GM23338 (cell line): ENCODE results near the gene FGGY. TPM values are rescaled to one million over a fixed set of nuclear protein-coding genes. Genes with fewer than 3 reads are reported as not detected.

Experiments used
- ATAC-seq: fragments of 200-7000 bp; cut with Tn5 transposase; 3 replicates; pipeline ENCODE4 v1.9.1; 2020
- DNase-seq: peaks from one replicate; pipeline ENCODE4 v3.0.0-alpha.2; 2015; ENCODE audit warnings: low spot score
- H2AFZ ChIP-seq: fragments of 200-600 bp; sonication (generic); 2 replicates; pipeline ENCODE4 v1.8.0; 2016; ENCODE audit warnings: antibody characterized with exemption, mild to moderate bottlenecking, moderate library complexity
- H3F3A ChIP-seq: fragments of 200-600 bp; sonication (generic); replicated peaks from 2 replicates; pipeline ENCODE4 v1.8.0; 2017; ENCODE audit warnings: antibody characterized with exemption, mixed run types, low read depth
- H3K27ac ChIP-seq: fragments of 200-600 bp; sonication (generic); 2 replicates; pipeline ENCODE4 v1.6.1; 2016; ENCODE audit warnings: low read depth
- H3K27me3 ChIP-seq: fragments of 200-600 bp; sonication (generic); 2 replicates; pipeline ENCODE4 v1.8.0; 2016; ENCODE audit warnings: mild to moderate bottlenecking, mixed run types, moderate library complexity; ENCODE audit not compliant: insufficient read depth
- H3K36me3 ChIP-seq: fragments of 200-600 bp; sonication (generic); 2 replicates; pipeline ENCODE4 v1.8.0; 2016; ENCODE audit warnings: mild to moderate bottlenecking; ENCODE audit not compliant: insufficient read depth
- H3K4me1 ChIP-seq: fragments of 200-600 bp; sonication (generic); 2 replicates; pipeline ENCODE4 v1.8.0; 2016; ENCODE audit warnings: mild to moderate bottlenecking, moderate library complexity; ENCODE audit not compliant: insufficient read depth
- H3K4me2 ChIP-seq: fragments of 200-600 bp; sonication (generic); 2 replicates; pipeline ENCODE4 v1.7.1; 2017; ENCODE audit warnings: mixed run types
- H3K4me3 ChIP-seq: fragments of 200-600 bp; sonication (generic); 2 replicates; pipeline ENCODE4 v1.6.1; 2016; ENCODE audit warnings: mixed run types
- H3K79me2 ChIP-seq: fragments of 200-600 bp; sonication (generic); replicated peaks from 2 replicates; pipeline ENCODE4 v1.8.0; 2017; ENCODE audit warnings: mild to moderate bottlenecking; ENCODE audit not compliant: insufficient read depth
- H3K9me2 ChIP-seq: fragments of 200-600 bp; sonication (generic); 2 replicates; pipeline ENCODE4 v1.8.0; 2017; ENCODE audit not compliant: insufficient read depth
- H4K20me1 ChIP-seq: fragments of 200-600 bp; sonication (generic); replicated peaks from 2 replicates; pipeline ENCODE4 v1.8.0; 2017; ENCODE audit warnings: mild to moderate bottlenecking; ENCODE audit not compliant: insufficient read depth
- H3K27ac Mint-ChIP-seq: 2 replicates; pipeline ENCODE4 v1.8.0; 2020; ENCODE audit warnings: inconsistent platforms, mild to moderate bottlenecking, moderate library complexity, mixed read lengths
- H3K27me3 Mint-ChIP-seq: 3 replicates; pipeline ENCODE4 v1.8.0; 2022; ENCODE audit warnings: low read depth, mild to moderate bottlenecking, moderate library complexity, mixed read lengths, inconsistent platforms; ENCODE audit not compliant: insufficient read depth, poor library complexity
- H3K36me3 Mint-ChIP-seq: 3 replicates; pipeline ENCODE4 v1.8.0; 2021; ENCODE audit warnings: low read depth, mild to moderate bottlenecking, inconsistent platforms, moderate library complexity, mixed read lengths
- H3K4me1 Mint-ChIP-seq: 3 replicates; pipeline ENCODE4 v1.8.0; 2020; ENCODE audit warnings: mild to moderate bottlenecking, inconsistent platforms, mixed read lengths
- H3K4me3 Mint-ChIP-seq: 3 replicates; pipeline ENCODE4 v1.8.0; 2021; ENCODE audit warnings: moderate library complexity, mild to moderate bottlenecking, inconsistent platforms, mixed read lengths
- H3K9me3 Mint-ChIP-seq: 3 replicates; pipeline ENCODE4 v1.8.0; 2020; ENCODE audit warnings: moderate library complexity, mild to moderate bottlenecking, inconsistent platforms, mixed read lengths
- CREB1 ChIP-seq: fragments of 250-450 bp; sonication (Bioruptor Pico); IDR thresholded peaks from 2 replicates; pipeline ENCODE4 v1.5.0; 2020; ENCODE audit warnings: low read depth, mild to moderate bottlenecking, moderate library complexity
- EZH2 ChIP-seq: fragments of 200-600 bp; sonication (generic); IDR thresholded peaks from one replicate; pipeline ENCODE4 v1.8.0; 2017; ENCODE audit warnings: antibody characterized with exemption, mild to moderate bottlenecking, low read depth; ENCODE audit not compliant: unreplicated experiment
- EZH2phosphoT487 ChIP-seq: fragments of 200-600 bp; sonication (generic); IDR thresholded peaks from one replicate; pipeline ENCODE4 v1.8.1; 2018; ENCODE audit warnings: antibody characterized with exemption; ENCODE audit not compliant: unreplicated experiment
- JUNB ChIP-seq: IDR thresholded peaks from one replicate; pipeline ENCODE4 v1.6.1; 2016; ENCODE audit warnings: antibody characterized with exemption; ENCODE audit not compliant: unreplicated experiment
- NANOG ChIP-seq: IDR thresholded peaks from 2 replicates; pipeline ENCODE4 v1.6.1; 2016; ENCODE audit warnings: antibody characterized with exemption, borderline replicate concordance
- POLR2AphosphoS5 ChIP-seq: IDR thresholded peaks from 2 replicates; pipeline ENCODE4 v1.6.1; 2016; ENCODE audit warnings: antibody characterized with exemption, low read depth
- REST ChIP-seq: IDR thresholded peaks from one replicate; pipeline ENCODE4 v1.6.1; 2018; ENCODE audit warnings: antibody characterized with exemption; ENCODE audit not compliant: unreplicated experiment
- STAT1 ChIP-seq: IDR thresholded peaks from one replicate; pipeline ENCODE4 v1.6.1; 2016; ENCODE audit warnings: antibody characterized with exemption; ENCODE audit not compliant: unreplicated experiment
- ZNF114 ChIP-seq: fragments of 250-450 bp; sonication (Bioruptor Pico); IDR thresholded peaks from 2 replicates; pipeline ENCODE4 v1.5.0; 2020; ENCODE audit warnings: mild to moderate bottlenecking, moderate library complexity
- ZNF331 ChIP-seq: fragments of 250-450 bp; sonication (Bioruptor Pico); IDR thresholded peaks from 2 replicates; pipeline ENCODE4 v1.5.0; 2020; ENCODE audit warnings: low read depth, mild to moderate bottlenecking, moderate library complexity
- polyA plus RNA-seq: library from polyadenylated mRNA; unstranded; fragments of >200 nt; fragmentation: Nextera tagmentation; extraction: Ambion mirVana; gene quantifications from 2 replicates; pipeline ENCODE4 v1.2.1, GENCODE V29; 2016
- total RNA-seq: library from RNA; depleted of rRNA; stranded (reverse); fragments of >200 nt; shearing (Covaris generic); gene quantifications from 2 replicates; pipeline ENCODE4 v1.2.3, GENCODE V29; 2014
- TF ChIP-seq, protein P1 (sequence below): IDR thresholded peaks from 2 replicates; pipeline ENCODE4 v1.6.1; 2016; ENCODE audit warnings: antibody characterized with exemption
- TF ChIP-seq, protein P2 (sequence below): fragments of 250-450 bp; sonication (Bioruptor Pico); IDR thresholded peaks from 2 replicates; pipeline ENCODE4 v1.5.0; 2020; ENCODE audit warnings: mild to moderate bottlenecking, moderate library complexity
- TF ChIP-seq, protein P3 (sequence below), 2 experiments: fragments of 200-600 bp in 1 of 2; sonication (generic) in 1 of 2; conservative IDR thresholded peaks; 2 replicates each; pipeline versions ENCODE4 v1.5.1 to v1.6.1; 2016 to 2017; ENCODE audit warnings: antibody characterized with exemption in 2 of 2, low read depth in 2 of 2, mild to moderate bottlenecking in 2 of 2, moderate library complexity in 1 of 2

Gene FGGY
- total and polyA plus RNA-seq, 2 experiments from 2014 or later: 10.9 to 21.4 TPM

DNA sequence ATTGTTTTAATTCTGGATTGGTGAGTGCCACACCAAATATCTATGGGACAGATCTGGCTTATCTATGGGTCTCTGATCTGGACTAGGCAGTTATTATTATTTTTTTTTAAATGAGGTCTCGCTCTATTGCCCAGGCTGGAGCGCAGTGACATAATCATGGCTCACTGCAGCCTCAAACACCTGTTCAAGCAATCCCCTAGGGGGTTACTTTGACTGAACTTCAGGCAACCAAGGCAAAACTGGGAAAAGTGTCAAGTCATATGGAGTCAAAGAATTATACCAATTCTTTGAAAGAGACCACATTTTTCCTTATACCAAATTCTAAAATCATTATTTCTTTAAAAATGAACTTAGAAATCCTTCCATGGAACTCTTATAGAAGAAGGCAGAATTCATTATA, 388.8 kb downstream of the FGGY start:
- Histone ChIP-seq H3K4me3 (no peak overlapping the region), H4K20me1 (no peaks in the 10 kb centered on the region), H3K36me3 (no peaks in the 10 kb centered on the region), H3K27ac (no peak overlapping the region), H3K4me1 (peaks cover 24% of the 10 kb centered on the region), H3K79me2 (no peaks in the 10 kb centered on the region), H3K27me3 (no peaks in the 10 kb centered on the region), H3K4me2 (no peak overlapping the region), H3F3A (no peaks in the 10 kb centered on the region), H3K9me2 (no peaks in the 10 kb centered on the region), H2AFZ (no peak overlapping the region)
- Mint-ChIP-seq H3K4me1 (peaks cover 25% of the 10 kb centered on the region), H3K4me3 (no peak overlapping the region), H3K27ac (no peak overlapping the region), H3K9me3 (no peaks in the 10 kb centered on the region), H3K36me3 (no peaks in the 10 kb centered on the region), H3K27me3 (peaks cover 3% of the 10 kb centered on the region)
- TF ChIP-seq, protein P1, sequence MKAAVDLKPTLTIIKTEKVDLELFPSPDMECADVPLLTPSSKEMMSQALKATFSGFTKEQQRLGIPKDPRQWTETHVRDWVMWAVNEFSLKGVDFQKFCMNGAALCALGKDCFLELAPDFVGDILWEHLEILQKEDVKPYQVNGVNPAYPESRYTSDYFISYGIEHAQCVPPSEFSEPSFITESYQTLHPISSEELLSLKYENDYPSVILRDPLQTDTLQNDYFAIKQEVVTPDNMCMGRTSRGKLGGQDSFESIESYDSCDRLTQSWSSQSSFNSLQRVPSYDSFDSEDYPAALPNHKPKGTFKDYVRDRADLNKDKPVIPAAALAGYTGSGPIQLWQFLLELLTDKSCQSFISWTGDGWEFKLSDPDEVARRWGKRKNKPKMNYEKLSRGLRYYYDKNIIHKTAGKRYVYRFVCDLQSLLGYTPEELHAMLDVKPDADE: no peak
- TF ChIP-seq, protein P2, sequence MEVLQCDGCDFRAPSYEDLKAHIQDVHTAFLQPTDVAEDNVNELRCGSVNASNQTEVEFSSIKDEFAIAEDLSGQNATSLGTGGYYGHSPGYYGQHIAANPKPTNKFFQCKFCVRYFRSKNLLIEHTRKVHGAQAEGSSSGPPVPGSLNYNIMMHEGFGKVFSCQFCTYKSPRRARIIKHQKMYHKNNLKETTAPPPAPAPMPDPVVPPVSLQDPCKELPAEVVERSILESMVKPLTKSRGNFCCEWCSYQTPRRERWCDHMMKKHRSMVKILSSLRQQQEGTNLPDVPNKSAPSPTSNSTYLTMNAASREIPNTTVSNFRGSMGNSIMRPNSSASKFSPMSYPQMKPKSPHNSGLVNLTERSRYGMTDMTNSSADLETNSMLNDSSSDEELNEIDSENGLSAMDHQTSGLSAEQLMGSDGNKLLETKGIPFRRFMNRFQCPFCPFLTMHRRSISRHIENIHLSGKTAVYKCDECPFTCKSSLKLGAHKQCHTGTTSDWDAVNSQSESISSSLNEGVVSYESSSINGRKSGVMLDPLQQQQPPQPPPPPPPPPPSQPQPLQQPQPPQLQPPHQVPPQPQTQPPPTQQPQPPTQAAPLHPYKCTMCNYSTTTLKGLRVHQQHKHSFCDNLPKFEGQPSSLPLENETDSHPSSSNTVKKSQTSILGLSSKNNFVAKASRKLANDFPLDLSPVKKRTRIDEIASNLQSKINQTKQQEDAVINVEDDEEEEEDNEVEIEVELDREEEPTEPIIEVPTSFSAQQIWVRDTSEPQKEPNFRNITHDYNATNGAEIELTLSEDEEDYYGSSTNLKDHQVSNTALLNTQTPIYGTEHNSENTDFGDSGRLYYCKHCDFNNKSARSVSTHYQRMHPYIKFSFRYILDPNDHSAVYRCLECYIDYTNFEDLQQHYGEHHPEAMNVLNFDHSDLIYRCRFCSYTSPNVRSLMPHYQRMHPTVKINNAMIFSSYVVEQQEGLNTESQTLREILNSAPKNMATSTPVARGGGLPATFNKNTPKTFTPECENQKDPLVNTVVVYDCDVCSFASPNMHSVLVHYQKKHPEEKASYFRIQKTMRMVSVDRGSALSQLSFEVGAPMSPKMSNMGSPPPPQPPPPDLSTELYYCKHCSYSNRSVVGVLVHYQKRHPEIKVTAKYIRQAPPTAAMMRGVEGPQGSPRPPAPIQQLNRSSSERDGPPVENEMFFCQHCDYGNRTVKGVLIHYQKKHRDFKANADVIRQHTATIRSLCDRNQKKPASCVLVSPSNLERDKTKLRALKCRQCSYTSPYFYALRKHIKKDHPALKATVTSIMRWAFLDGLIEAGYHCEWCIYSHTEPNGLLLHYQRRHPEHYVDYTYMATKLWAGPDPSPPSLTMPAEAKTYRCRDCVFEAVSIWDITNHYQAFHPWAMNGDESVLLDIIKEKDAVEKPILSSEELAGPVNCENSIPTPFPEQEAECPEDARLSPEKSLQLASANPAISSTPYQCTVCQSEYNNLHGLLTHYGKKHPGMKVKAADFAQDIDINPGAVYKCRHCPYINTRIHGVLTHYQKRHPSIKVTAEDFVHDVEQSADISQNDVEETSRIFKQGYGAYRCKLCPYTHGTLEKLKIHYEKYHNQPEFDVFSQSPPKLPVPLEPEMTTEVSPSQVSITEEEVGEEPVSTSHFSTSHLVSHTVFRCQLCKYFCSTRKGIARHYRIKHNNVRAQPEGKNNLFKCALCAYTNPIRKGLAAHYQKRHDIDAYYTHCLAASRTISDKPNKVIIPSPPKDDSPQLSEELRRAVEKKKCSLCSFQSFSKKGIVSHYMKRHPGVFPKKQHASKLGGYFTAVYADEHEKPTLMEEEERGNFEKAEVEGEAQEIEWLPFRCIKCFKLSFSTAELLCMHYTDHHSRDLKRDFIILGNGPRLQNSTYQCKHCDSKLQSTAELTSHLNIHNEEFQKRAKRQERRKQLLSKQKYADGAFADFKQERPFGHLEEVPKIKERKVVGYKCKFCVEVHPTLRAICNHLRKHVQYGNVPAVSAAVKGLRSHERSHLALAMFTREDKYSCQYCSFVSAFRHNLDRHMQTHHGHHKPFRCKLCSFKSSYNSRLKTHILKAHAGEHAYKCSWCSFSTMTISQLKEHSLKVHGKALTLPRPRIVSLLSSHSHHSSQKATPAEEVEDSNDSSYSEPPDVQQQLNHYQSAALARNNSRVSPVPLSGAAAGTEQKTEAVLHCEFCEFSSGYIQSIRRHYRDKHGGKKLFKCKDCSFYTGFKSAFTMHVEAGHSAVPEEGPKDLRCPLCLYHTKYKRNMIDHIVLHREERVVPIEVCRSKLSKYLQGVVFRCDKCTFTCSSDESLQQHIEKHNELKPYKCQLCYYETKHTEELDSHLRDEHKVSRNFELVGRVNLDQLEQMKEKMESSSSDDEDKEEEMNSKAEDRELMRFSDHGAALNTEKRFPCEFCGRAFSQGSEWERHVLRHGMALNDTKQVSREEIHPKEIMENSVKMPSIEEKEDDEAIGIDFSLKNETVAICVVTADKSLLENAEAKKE: no peak
- no peak for TF ChIP-seq CREB1 (CRISPR knock-in tag)
- no peak for TF ChIP-seq NANOG
- no peak for TF ChIP-seq POLR2AphosphoS5
- TF ChIP-seq ZNF331 (CRISPR knock-in tag): no peak
- TF ChIP-seq, protein P3, sequence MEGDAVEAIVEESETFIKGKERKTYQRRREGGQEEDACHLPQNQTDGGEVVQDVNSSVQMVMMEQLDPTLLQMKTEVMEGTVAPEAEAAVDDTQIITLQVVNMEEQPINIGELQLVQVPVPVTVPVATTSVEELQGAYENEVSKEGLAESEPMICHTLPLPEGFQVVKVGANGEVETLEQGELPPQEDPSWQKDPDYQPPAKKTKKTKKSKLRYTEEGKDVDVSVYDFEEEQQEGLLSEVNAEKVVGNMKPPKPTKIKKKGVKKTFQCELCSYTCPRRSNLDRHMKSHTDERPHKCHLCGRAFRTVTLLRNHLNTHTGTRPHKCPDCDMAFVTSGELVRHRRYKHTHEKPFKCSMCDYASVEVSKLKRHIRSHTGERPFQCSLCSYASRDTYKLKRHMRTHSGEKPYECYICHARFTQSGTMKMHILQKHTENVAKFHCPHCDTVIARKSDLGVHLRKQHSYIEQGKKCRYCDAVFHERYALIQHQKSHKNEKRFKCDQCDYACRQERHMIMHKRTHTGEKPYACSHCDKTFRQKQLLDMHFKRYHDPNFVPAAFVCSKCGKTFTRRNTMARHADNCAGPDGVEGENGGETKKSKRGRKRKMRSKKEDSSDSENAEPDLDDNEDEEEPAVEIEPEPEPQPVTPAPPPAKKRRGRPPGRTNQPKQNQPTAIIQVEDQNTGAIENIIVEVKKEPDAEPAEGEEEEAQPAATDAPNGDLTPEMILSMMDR (conservative IDR thresholded peaks at IDR 0.05; ENCODE audit: low read depth in 2 of 2): no peak
- TF ChIP-seq EZH2phosphoT487: no peak
- TF ChIP-seq ZNF114: no peak
- TF ChIP-seq JUNB: no peak
- TF ChIP-seq STAT1: no peak
- no peak for TF ChIP-seq REST
- TF ChIP-seq EZH2: no peak
- DNase-seq: no peak
- ATAC-seq: no peak
